Endothelial cell of umbilical vein (primary cell): Measurements from ENCODE around the gene PRKCZ. TPM values are rescaled to one million over a fixed set of nuclear protein-coding genes. Genes with fewer than 3 reads are reported as not detected.

Experiments used
- BruUV-seq: library from RNA; stranded (reverse); fragments of 400-500 nt; replicated peaks from 2 replicates; lab custom pipeline; 2021; lab: Mats Ljungman, UMichigan
- CTCF ChIA-PET: fragments of 300-600, 350-600 bp; sonication (Branson Sonifier 250); formaldehyde crosslinking; loops from one replicate; lab custom pipeline; 2021; ENCODE audit warnings: antibody characterized with exemption, inconsistent platforms; lab: Charles Lee
- POLR2A ChIA-PET: fragments of 300-600, 350-600 bp; sonication (Branson Sonifier 250); formaldehyde crosslinking; loops from one replicate; lab custom pipeline; 2021; ENCODE audit warnings: antibody characterized with exemption, inconsistent platforms; lab: Charles Lee
- DNase-seq: peaks from one replicate; pipeline ENCODE4 v3.0.0-alpha.2; 2011; ENCODE audit warnings: low read depth, low spot score
- FAIRE-seq: peaks from 2 replicates; lab custom pipeline; 2011; peaks lifted over from hg19 to GRCh38; lab: Jason Lieb, UNC
- H2AFZ ChIP-seq: 2 replicates; pipeline ENCODE4 v1.6.0; 2012; ENCODE audit warnings: low read depth, low read length, control low read depth, inconsistent platforms
- H3K27ac ChIP-seq: 2 replicates; pipeline ENCODE4 v1.5.1; 2011; ENCODE audit warnings: low read depth, mild to moderate bottlenecking, control low read depth, low read length, moderate library complexity; ENCODE audit not compliant: insufficient read depth
- H3K27me3 ChIP-seq, 2 experiments: 2 replicates each; pipeline versions ENCODE4 v1.6.0 to v1.6.1; 2011; ENCODE audit warnings: low read length in 2 of 2, mixed read lengths in 1 of 2; ENCODE audit not compliant: control insufficient read depth in 2 of 2, insufficient read depth in 2 of 2
- H3K36me3 ChIP-seq, 2 experiments: 2 replicates in 1 of 2; 3 replicates in 1 of 2; pipeline ENCODE4 v1.5.1; 2011; ENCODE audit warnings: low read length in 2 of 2, mild to moderate bottlenecking in 1 of 2, moderate library complexity in 1 of 2; ENCODE audit not compliant: control insufficient read depth in 2 of 2, insufficient read depth in 2 of 2; ENCODE audit errors: extremely low read depth in 1 of 2
- H3K4me1 ChIP-seq: 3 replicates; pipeline ENCODE4 v1.5.1; 2011; ENCODE audit warnings: mild to moderate bottlenecking, low read length; ENCODE audit not compliant: control insufficient read depth, insufficient read depth; ENCODE audit errors: extremely low read depth
- H3K4me2 ChIP-seq: 2 replicates; pipeline ENCODE4 v1.6.1; 2011; ENCODE audit warnings: low read length, control low read depth, mixed read lengths; ENCODE audit not compliant: insufficient read depth
- H3K4me3 ChIP-seq, 3 experiments: fragments of 200-600 bp in 1 of 3; sonication (generic), shearing (Covaris generic) in 1 of 3; replicated peaks in 1 of 3; 2 replicates each; pipeline ENCODE4 v1.5.1; 2011 to 2016; ENCODE audit warnings: control low read depth in 3 of 3, low read length in 3 of 3, mild to moderate bottlenecking in 2 of 3, inconsistent platforms in 1 of 3, low read depth in 1 of 3, moderate library complexity in 1 of 3; ENCODE audit not compliant: insufficient read depth in 1 of 3
- H3K79me2 ChIP-seq: 2 replicates; pipeline ENCODE4 v1.6.0; 2012; ENCODE audit warnings: low read length, inconsistent platforms; ENCODE audit not compliant: control insufficient read depth, insufficient read depth
- H3K9ac ChIP-seq: replicated peaks from 2 replicates; pipeline ENCODE3; 2011; ENCODE audit warnings: low read length, control low read depth; ENCODE audit not compliant: insufficient read depth; ENCODE audit errors: extremely low read depth
- H3K9me1 ChIP-seq: replicated peaks from 3 replicates; pipeline ENCODE4 v1.6.0; 2011; ENCODE audit warnings: mild to moderate bottlenecking, low read length; ENCODE audit not compliant: control insufficient read depth, insufficient read depth; ENCODE audit errors: extremely low read depth
- H3K9me3 ChIP-seq: replicated peaks from 2 replicates; pipeline ENCODE4 v1.5.1; 2012; ENCODE audit warnings: low read length, inconsistent platforms; ENCODE audit not compliant: control insufficient read depth, insufficient read depth
- H4K20me1 ChIP-seq: replicated peaks from 2 replicates; pipeline ENCODE3; 2011; ENCODE audit warnings: mild to moderate bottlenecking, low read length; ENCODE audit not compliant: control insufficient read depth, insufficient read depth; ENCODE audit errors: extremely low read depth
- CTCF ChIP-seq, 2 donors: IDR thresholded peaks; 1 replicate in 1 of 2; 2 replicates in 1 of 2; pipeline ENCODE4 v1.5.1; 2011; ENCODE audit warnings: low read length in 2 of 2, mild to moderate bottlenecking in 2 of 2, moderate library complexity in 2 of 2, control low read depth in 1 of 2, inconsistent platforms in 1 of 2, low read depth in 1 of 2; ENCODE audit not compliant: insufficient read depth in 1 of 2; ENCODE audit errors: extremely low read depth in 1 of 2
- EZH2 ChIP-seq: IDR thresholded peaks from 2 replicates; pipeline ENCODE4 v1.6.1; 2012; ENCODE audit warnings: borderline replicate concordance, low read depth, mild to moderate bottlenecking, moderate library complexity, low read length, inconsistent platforms; ENCODE audit not compliant: severe bottlenecking
- GATA2 ChIP-seq: IDR thresholded peaks from 2 replicates; pipeline ENCODE4 v1.7.0; 2011; ENCODE audit warnings: low read depth, mild to moderate bottlenecking, moderate library complexity, mixed read lengths, low read length; ENCODE audit not compliant: insufficient read length, insufficient read depth
- JUN ChIP-seq: IDR thresholded peaks from 2 replicates; pipeline ENCODE4 v1.6.1; 2011; ENCODE audit warnings: borderline replicate concordance, low read depth; ENCODE audit not compliant: insufficient read length, insufficient read depth
- POLR2A ChIP-seq: IDR thresholded peaks from 2 replicates; pipeline ENCODE4 v1.6.1; 2012; ENCODE audit warnings: low read depth, mild to moderate bottlenecking, control low read depth, low read length
- dilution Hi-C: fragments of 300-500 bp; cut with MboI; formaldehyde crosslinking; loops from one replicate; pipeline ENCODE4 v1.15.0; 2019; ENCODE audit warnings: low sequenced_read_pairs; ENCODE audit not compliant: extremely low pct_ligation_motif_present
- intact Hi-C: fragments of 100-400 bp; cut with micrococcal nuclease; formaldehyde crosslinking; loops from one replicate; pipeline ENCODE4 v1.10.0; 2022
- polyA plus RNA-seq, 4 experiments: library from polyadenylated mRNA; depleted of rRNA in 3 of 4; stranded (reverse) in 3 of 4; unstranded in 1 of 4; fragments of >200 nt; gene quantifications; 2 replicates each; pipeline versions ENCODE4 v1.2.1 to v1.2.3, GENCODE V29; 2011 to 2012; ENCODE audit warnings: missing spikeins in 1 of 4
- total RNA-seq: library from RNA; stranded (reverse); gene quantifications from 2 replicates; pipeline ENCODE4 v1.2.3, GENCODE V29; 2021

Gene PRKCZ
- total and polyA plus RNA-seq, 2 donors (not counting 3 experiments of a cell fraction or from before 2014, with no cell fraction given) = 0.22 to 1.7 TPM

- Histone ChIP-seq H3K79me2 (no peaks in the 10 kb centered on the region), H3K9me3 (no peaks in the 10 kb centered on the region), H4K20me1 (no peaks in the 10 kb centered on the region), H3K9me1 (no peaks in the 10 kb centered on the region), H3K4me3 (no peak overlapping the region), H3K4me2 (no peak overlapping the region), H3K9ac (no peak overlapping the region), H3K36me3 (no peaks in the 10 kb centered on the region), H3K27ac (no peak overlapping the region), H3K27me3 (peaks cover 28% of the 10 kb centered on the region in 2 experiments), H2AFZ (no peak overlapping the region), H3K4me1 (no peaks in the 10 kb centered on the region)
- dilution Hi-C loops (no loop called here), intact Hi-C loops (loop anchor here (1.0 kb wide), 1 partner anchor 103 kb away; no protein-coding TSS in a partner anchor)
- TF ChIP-seq GATA2 = no peak
- no TSS peak for BruUV-seq
- no peak for FAIRE-seq
- CTCF ChIA-PET = interaction anchor here (0.6 to 4.2 kb wide), 3 partner anchors 45 to 128 kb away, joined by 3 to 108 read pairs (median 3); no protein-coding TSS in a partner anchor
- DNase-seq = no peak
- POLR2A ChIA-PET = no interaction called here
These were observed 3.1 kb upstream of the PRKCZ start for GRCh38 chr1:2046953-2047748.

GRCh38 chr1:2047749-2048729 lies 2.2 kb upstream of the PRKCZ start:
- Histone ChIP-seq H3K9ac (no peak overlapping the region), H4K20me1 (no peaks in the 10 kb centered on the region), H3K4me2 (no peak overlapping the region), H3K79me2 (no peaks in the 10 kb centered on the region), H2AFZ (no peak overlapping the region), H3K9me1 (no peaks in the 10 kb centered on the region), H3K36me3 (no peaks in the 10 kb centered on the region), H3K9me3 (no peaks in the 10 kb centered on the region), H3K27ac (no peak overlapping the region), H3K27me3 (peaks cover 28% of the 10 kb centered on the region in 2 experiments), H3K4me3 (no peak overlapping the region), H3K4me1 (no peaks in the 10 kb centered on the region)
- TF ChIP-seq POLR2A = no peak
- TF ChIP-seq GATA2 = no peak
- TF ChIP-seq CTCF (IDR thresholded peaks at IDR 0.05; ENCODE audit: extremely low read depth in 1 of 2, insufficient read depth in 1 of 2, low read depth in 1 of 2, low read length in 2 of 2) = no peak
- TF ChIP-seq JUN = no peak
- TF ChIP-seq EZH2 = no peak
- POLR2A ChIA-PET = no interaction called here
- CTCF ChIA-PET = interaction anchor here (1.8 kb wide), 1 partner anchor 87 kb away, joined by 7 read pairs; no protein-coding TSS in a partner anchor
- DNase-seq = no peak
- intact Hi-C loops (no loop called here), dilution Hi-C loops (no loop called here)
- FAIRE-seq = no peak
- no TSS peak for BruUV-seq
